ENCODE results near the gene GARIN5A. TPM values are rescaled to one million over a fixed set of nuclear protein-coding genes. Genes with fewer than 3 reads are reported as not detected.
A peak's percentile ranks its signal among the peaks of the same experiment; 100 is the strongest.

GARIN5A gene
- 3.8 TPM for total RNA-seq
- long read RNA-seq, partial matches to known transcripts, result 0 of 3 reads
- long read RNA-seq, other reads (novel, unspliced or antisense), result 1 of 3 reads

GRCh38 chr19:50476224-50476906 lies at the start of gene GARIN5A, which contains the start of gene EMC10:
TSS of gene GARIN5A (minus strand) at chr19:50476848. CDS start at chr19:50476388, 460 bp downstream.
TSS of gene EMC10 (plus strand) at chr19:50476507. CDS start at chr19:50476545, 38 bp downstream.
- DNase-seq (peak; percentile 97), ATAC-seq (peak; percentile 96)
- Histone ChIP-seq H3K4me3 (peak within 1 kb of the TSS; percentile 98), H3K27ac (peak within 1 kb of the TSS; percentile 86), H3K4me1 (peaks cover 16% of the 10 kb centered on the region), H3K36me3 (peaks cover 26% of the 10 kb centered on the region), H3K27me3 (no peaks in the 10 kb centered on the region), H3K9me3 (no peaks in the 10 kb centered on the region)
- intact Hi-C loops (cut with DNase I), result no loop called here
- TF ChIP-seq CTCF (IDR thresholded peaks at IDR 0.05), result no peak

GRCh38 chr19:50522881-50523280 lies 46.2 kb upstream of the GARIN5A start:
- no peaks in the 10 kb centered on the region for H3K36me3 ChIP-seq
- TF ChIP-seq CTCF (IDR thresholded peaks at IDR 0.05), result no peak
- no peaks in the 10 kb centered on the region for H3K4me1 ChIP-seq
- H3K27me3 ChIP-seq, result no peaks in the 10 kb centered on the region
- DNase-seq (no peak), ATAC-seq (no peak)
- intact Hi-C loops (cut with DNase I), result no loop called here
- H3K27ac ChIP-seq, result no peak overlapping the region
- no peak overlapping the region for H3K4me3 ChIP-seq
- H3K9me3 ChIP-seq, result no peaks in the 10 kb centered on the region

- TF ChIP-seq CTCF (IDR thresholded peaks at IDR 0.05), result no peak
- no peak for ATAC-seq
- intact Hi-C loops (cut with DNase I), result no loop called here
- no peaks in the 10 kb centered on the region for H3K4me1 ChIP-seq
- H3K27ac ChIP-seq, result no peak overlapping the region
- H3K36me3 ChIP-seq, result no peaks in the 10 kb centered on the region
- no peak for DNase-seq
- no peaks in the 10 kb centered on the region for H3K27me3 ChIP-seq
- H3K4me3 ChIP-seq, result no peak overlapping the region
- no peaks in the 10 kb centered on the region for H3K9me3 ChIP-seq
These were observed 44.3 kb upstream of the GARIN5A start for GRCh38 chr19:50520822-50521465.

GRCh38 chr19:50519006-50519575 lies 42.4 kb upstream of the GARIN5A start:
- H3K36me3 ChIP-seq, result no peaks in the 10 kb centered on the region
- DNase-seq (no peak), ATAC-seq (no peak)
- H3K4me3 ChIP-seq, result no peak overlapping the region
- H3K9me3 ChIP-seq, result no peaks in the 10 kb centered on the region
- no peaks in the 10 kb centered on the region for H3K4me1 ChIP-seq
- intact Hi-C loops (cut with DNase I), result no loop called here
- H3K27me3 ChIP-seq, result no peaks in the 10 kb centered on the region
- TF ChIP-seq CTCF (IDR thresholded peaks at IDR 0.05), result no peak
- H3K27ac ChIP-seq, result no peak overlapping the region

- intact Hi-C loops (cut with DNase I), result no loop called here
- Histone ChIP-seq H3K27ac (no peak overlapping the region), H3K9me3 (no peaks in the 10 kb centered on the region), H3K4me3 (no peak overlapping the region), H3K4me1 (no peaks in the 10 kb centered on the region), H3K36me3 (no peaks in the 10 kb centered on the region), H3K27me3 (no peaks in the 10 kb centered on the region)
- TF ChIP-seq CTCF (IDR thresholded peaks at IDR 0.05), result no peak
- ATAC-seq, result no peak
- no peak for DNase-seq
These were observed 41.7 kb upstream of the GARIN5A start for GRCh38 chr19:50518091-50519005.

Data from upper lobe of right lung (tissue), 1 donor.